Retinal pigment epithelial cell (primary cell): ENCODE measurements around the gene GBP1.

Experiments used
- DNase-seq: peaks from one replicate; pipeline ENCODE4 v3.0.0-alpha.2; 2010; ENCODE audit warnings: low read depth
- H3K4me3 ChIP-seq: 2 replicates; pipeline ENCODE4 v1.5.1; 2011; ENCODE audit warnings: mild to moderate bottlenecking, low read length, control low read depth, moderate library complexity
- TF ChIP-seq, protein P1 (sequence below): conservative IDR thresholded peaks from 2 replicates; pipeline ENCODE4 v1.5.1; 2011; ENCODE audit warnings: low read depth, low read length, control low read depth, inconsistent platforms

GBP1 gene, protein sequence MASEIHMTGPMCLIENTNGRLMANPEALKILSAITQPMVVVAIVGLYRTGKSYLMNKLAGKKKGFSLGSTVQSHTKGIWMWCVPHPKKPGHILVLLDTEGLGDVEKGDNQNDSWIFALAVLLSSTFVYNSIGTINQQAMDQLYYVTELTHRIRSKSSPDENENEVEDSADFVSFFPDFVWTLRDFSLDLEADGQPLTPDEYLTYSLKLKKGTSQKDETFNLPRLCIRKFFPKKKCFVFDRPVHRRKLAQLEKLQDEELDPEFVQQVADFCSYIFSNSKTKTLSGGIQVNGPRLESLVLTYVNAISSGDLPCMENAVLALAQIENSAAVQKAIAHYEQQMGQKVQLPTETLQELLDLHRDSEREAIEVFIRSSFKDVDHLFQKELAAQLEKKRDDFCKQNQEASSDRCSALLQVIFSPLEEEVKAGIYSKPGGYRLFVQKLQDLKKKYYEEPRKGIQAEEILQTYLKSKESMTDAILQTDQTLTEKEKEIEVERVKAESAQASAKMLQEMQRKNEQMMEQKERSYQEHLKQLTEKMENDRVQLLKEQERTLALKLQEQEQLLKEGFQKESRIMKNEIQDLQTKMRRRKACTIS

DNA sequence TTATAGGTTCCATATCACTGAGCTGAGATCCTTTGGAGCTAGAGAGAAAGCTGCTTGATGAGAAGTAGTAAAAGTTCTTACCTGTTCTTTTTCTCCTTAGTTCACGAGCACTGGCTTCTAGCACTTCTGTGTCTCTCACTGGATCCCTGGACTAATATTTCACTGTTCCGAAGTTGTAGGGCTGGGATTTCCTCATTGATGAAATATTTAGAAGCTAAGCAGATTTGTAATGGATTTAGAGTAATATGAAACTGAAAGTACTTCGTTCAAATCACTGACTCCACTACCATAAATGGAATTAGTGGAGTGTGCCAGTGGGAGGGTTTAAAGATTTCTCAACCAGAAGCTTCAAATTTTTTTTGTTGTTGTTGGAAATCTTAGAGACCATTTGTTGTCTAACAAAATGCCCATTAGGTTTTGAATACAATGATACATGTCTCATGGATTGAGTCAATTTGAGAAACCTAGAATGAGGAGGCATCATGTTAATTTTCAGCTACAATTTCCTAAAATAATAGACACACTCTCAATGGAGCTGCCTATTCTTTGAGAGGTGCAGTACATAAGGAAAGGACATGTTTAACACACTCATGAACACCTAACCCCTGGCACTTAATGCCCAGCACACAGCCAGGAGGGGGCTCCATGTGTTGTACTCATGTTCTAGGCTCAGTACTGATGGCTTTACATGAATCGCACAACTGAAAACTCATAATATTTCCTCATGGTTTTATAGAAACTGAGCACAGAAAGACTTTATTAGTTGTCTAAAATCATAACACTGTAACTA is at the start of gene GBP1:
Gene GBP1 (minus strand): TSS at position 130 of the 790 bp plus-strand sequence. CDS start 1,974 bp downstream, outside the sequence.
- DNase-seq, result peak; percentile 53
- TF ChIP-seq, protein P1, sequence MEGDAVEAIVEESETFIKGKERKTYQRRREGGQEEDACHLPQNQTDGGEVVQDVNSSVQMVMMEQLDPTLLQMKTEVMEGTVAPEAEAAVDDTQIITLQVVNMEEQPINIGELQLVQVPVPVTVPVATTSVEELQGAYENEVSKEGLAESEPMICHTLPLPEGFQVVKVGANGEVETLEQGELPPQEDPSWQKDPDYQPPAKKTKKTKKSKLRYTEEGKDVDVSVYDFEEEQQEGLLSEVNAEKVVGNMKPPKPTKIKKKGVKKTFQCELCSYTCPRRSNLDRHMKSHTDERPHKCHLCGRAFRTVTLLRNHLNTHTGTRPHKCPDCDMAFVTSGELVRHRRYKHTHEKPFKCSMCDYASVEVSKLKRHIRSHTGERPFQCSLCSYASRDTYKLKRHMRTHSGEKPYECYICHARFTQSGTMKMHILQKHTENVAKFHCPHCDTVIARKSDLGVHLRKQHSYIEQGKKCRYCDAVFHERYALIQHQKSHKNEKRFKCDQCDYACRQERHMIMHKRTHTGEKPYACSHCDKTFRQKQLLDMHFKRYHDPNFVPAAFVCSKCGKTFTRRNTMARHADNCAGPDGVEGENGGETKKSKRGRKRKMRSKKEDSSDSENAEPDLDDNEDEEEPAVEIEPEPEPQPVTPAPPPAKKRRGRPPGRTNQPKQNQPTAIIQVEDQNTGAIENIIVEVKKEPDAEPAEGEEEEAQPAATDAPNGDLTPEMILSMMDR, result no peak
- peak within 1 kb of the TSS; percentile 54 for H3K4me3 ChIP-seq

DNA sequence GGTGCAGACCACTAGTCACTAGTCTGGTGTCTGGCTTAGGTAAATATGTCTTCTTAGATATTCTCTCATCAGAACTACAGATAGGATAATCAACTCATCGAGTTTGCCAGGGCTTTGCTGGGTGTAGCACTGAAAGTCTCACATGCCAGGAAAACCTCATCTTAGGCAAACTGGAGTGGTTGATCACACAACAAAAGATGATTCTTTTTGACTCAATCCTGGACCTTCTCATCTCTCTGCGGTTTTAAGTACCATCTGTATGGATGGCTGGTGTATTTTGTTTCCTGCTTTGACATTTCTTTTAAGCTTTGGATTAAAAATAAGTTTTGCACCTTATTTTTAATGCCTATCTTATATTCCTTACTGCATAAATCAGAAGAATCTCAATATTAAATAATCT is 49.7 kb upstream of the GBP1 start:
- no peak overlapping the region for H3K4me3 ChIP-seq
- TF ChIP-seq, protein P1, result no peak
- DNase-seq, result no peak

DNA sequence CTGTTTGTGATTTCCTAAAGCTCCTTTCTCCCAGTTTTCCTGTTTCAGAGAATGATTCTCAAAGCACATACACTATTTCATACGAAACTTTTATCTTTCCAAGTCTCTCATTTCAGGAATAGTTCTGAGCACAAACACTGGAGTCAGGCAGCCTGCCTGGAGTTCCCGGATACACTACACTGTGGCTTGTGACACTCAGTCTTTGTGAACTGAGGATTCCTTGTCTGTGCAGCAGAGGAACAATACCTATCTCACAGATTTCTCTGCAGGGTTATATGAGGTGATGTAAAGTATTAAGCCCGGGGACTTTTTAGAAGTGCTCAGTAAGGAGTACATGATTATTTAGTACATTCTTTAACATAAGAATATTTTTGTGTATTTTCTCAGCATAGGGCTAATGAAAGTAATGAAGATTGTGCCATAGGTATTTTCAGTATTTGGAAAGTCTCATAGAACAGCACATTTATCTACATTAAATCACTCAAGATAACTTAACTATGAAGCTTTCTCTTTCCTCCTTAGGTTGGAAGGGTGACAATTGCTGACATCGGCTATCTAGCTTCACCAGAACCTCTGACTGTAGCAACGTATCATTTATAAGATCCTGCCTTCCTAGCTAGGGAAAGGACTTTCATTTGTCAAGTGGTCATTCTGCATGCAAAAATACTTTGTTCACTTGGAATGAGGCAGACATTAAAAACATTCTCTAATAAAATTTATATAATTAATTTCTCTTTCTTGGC is 48.0 kb upstream of the GBP1 start:
- TF ChIP-seq, protein P1, result no peak
- no peak overlapping the region for H3K4me3 ChIP-seq
- DNase-seq, result no peak

DNA sequence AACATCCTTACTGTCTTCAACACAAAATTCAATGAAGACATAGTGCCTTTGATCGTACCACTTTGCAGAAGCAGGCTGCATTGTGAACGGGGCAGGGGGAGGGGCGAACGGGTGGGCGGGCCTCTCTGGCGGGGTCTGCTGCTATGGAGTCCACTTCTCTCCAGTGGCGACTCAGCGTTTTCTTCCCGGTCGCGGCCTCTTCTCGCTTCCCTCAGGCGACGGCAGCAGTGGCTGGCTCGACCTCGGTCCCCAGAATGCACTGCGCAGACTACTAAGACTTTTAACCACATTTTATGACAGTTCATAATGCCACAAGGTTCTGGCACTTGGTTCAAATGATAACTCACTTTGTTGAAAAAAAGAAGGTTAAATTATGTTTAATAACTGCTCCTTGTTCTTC is 39.7 kb upstream of the GBP1 start:
- no peak for DNase-seq

DNA sequence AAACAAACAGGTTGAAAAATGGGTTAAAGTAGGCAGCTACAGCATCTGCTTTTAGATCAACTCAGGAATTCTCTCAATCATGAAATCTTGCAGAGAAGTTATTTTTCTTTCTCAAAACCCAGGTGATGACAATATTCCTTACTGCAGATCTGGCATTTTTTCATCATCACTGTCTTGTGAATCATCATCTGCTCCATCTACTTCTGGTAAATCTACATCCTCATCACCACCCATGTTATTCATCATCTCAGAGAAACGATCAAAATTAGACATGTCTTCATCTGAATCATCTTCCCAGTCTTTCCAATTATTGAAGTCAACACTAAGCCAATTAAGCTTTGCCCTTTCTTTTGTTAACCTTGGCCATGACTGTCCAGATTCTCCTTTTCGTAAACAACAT is 39.1 kb upstream of the GBP1 start:
- no peak for DNase-seq
- TF ChIP-seq, protein P1, result no peak

More for the DNA sequence above, 39.7 kb upstream of the GBP1 start:
- TF ChIP-seq, protein P1, result no peak
- H3K4me3 ChIP-seq, result no peak overlapping the region

DNA sequence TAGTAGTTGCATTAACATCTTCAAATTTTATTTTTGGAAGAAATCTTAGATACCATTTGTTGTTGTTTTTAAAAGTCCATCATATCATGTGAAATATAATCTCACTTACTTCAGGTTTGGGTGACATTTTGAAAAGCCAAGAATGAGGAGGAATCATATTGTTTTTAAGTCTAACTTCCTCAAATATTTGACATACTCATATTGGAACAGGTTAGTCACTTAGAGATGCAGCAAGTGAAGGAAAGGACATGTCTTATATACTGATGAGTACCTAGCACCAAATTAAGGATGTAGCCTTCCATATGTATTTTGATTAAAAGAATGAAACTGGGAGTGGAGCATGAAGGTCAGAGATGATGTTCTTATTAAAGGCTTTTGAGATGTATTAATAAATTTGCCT is 37.0 kb upstream of the GBP1 start:
- no peak for DNase-seq
- TF ChIP-seq, protein P1, result no peak
- no peak overlapping the region for H3K4me3 ChIP-seq

More for the DNA sequence above, 39.1 kb upstream of the GBP1 start:
- no peak overlapping the region for H3K4me3 ChIP-seq
